Peyer's patch (tissue), 4 donors: Measurements from ENCODE around the gene GALNT2. TPM values are rescaled to one million over a fixed set of nuclear protein-coding genes. Genes with fewer than 3 reads are reported as not detected.

ENCODE experiments used
- DNase-seq, 3 donors: peaks; one replicate each; pipeline ENCODE4 v3.0.0-alpha.2; 2017 to 2019
- H3K27ac ChIP-seq, 4 donors: fragments of 200-600 bp; sonication (generic); one replicate each; pipeline ENCODE4 v1.5.1; 2016 to 2019
- H3K27me3 ChIP-seq, 2 donors: fragments of 200-600 bp; sonication (generic); one replicate each; pipeline ENCODE4 v1.5.1; 2019
- H3K36me3 ChIP-seq, 3 donors: fragments of 200-600 bp; sonication (generic); one replicate each; pipeline ENCODE4 v1.5.1; 2016 to 2019
- H3K4me1 ChIP-seq, 4 donors: fragments of 200-600 bp; sonication (generic); one replicate each; pipeline ENCODE4 v1.5.1; 2016 to 2019
- H3K4me3 ChIP-seq, 4 donors: fragments of 200-600 bp; sonication (generic); 1 replicate in 3 of 4; 2 replicates in 1 of 4; pipeline ENCODE4 v1.5.1; 2016 to 2019; ENCODE audit warnings: mild to moderate bottlenecking in 1 of 4
- H3K9me3 ChIP-seq, 4 donors: fragments of 200-600 bp; sonication (generic); one replicate each; pipeline ENCODE4 v1.5.1; 2016 to 2019; ENCODE audit warnings: mild to moderate bottlenecking in 1 of 4
- CTCF ChIP-seq, 6 experiments: fragments of 450-650 bp in 4 of 6; fragments of 200-600 bp in 2 of 6; sonication (generic) in 1 of 6; IDR thresholded peaks; one replicate each; pipeline ENCODE4 v1.5.1; 2017 to 2019; ENCODE audit warnings: antibody characterized with exemption in 6 of 6, mild to moderate bottlenecking in 3 of 6, moderate library complexity in 1 of 6
- POLR2A ChIP-seq, 2 donors: fragments of 450-650 bp; IDR thresholded peaks; one replicate each; pipeline ENCODE4 v1.5.1; 2017; ENCODE audit warnings: antibody characterized with exemption in 2 of 2, mild to moderate bottlenecking in 2 of 2, moderate library complexity in 2 of 2
- total RNA-seq, 4 donors: library from RNA; depleted of rRNA; stranded (reverse); fragments of >200 nt; gene quantifications; one replicate each; pipeline ENCODE4 v1.1.0, GENCODE V29; 2016

The GALNT2 gene
- total RNA-seq, 4 donors from 2014 or later = 36.3 to 52.5 (median 43.6) TPM

GRCh38 chr1:230156536-230156935 lies 89.5 kb downstream of the GALNT2 start:
- Histone ChIP-seq H3K27ac (no peak overlapping the region), H3K4me1 (peaks cover 0 to 26% (median 6%) of the 10 kb centered on the region in 4 donors), H3K36me3 (no peaks in the 10 kb centered on the region), H3K9me3 (no peaks in the 10 kb centered on the region), H3K4me3 (no peak overlapping the region), H3K27me3 (no peaks in the 10 kb centered on the region)
- DNase-seq = no peak
- TF ChIP-seq POLR2A (IDR thresholded peaks at IDR 0.05) (no peak), CTCF (IDR thresholded peaks at IDR 0.05) (no peak)

GRCh38 chr1:230157420-230158390 lies 90.7 kb downstream of the GALNT2 start:
- H3K27ac ChIP-seq = peak overlapping the region in 2 of 4 donors; percentile 15 to 77
- peaks cover 0 to 26% (median 6%) of the 10 kb centered on the region in 4 donors for H3K4me1 ChIP-seq
- H3K4me3 ChIP-seq = no peak overlapping the region
- TF ChIP-seq POLR2A (IDR thresholded peaks at IDR 0.05) (no peak), CTCF (IDR thresholded peaks at IDR 0.05) (no peak)
- H3K9me3 ChIP-seq = no peaks in the 10 kb centered on the region
- DNase-seq = peak in 2 of 3 donors; percentile 48 to 50
- no peaks in the 10 kb centered on the region for H3K27me3 ChIP-seq
- no peaks in the 10 kb centered on the region for H3K36me3 ChIP-seq

GRCh38 chr1:230158415-230159291 lies 91.6 kb downstream of the GALNT2 start:
- Histone ChIP-seq H3K27me3 (no peaks in the 10 kb centered on the region), H3K4me3 (no peak overlapping the region), H3K36me3 (no peaks in the 10 kb centered on the region), H3K27ac (peak overlapping the region in 2 of 4 donors; percentile 15 to 77), H3K9me3 (no peaks in the 10 kb centered on the region), H3K4me1 (peaks cover 0 to 26% (median 6%) of the 10 kb centered on the region in 4 donors)
- peak in 2 of 3 donors; percentile 61 to 83 for DNase-seq
- TF ChIP-seq CTCF (IDR thresholded peaks at IDR 0.05) (no peak), POLR2A (IDR thresholded peaks at IDR 0.05) (peak in 1 of 2 donors; percentile 23)

- TF ChIP-seq POLR2A (IDR thresholded peaks at IDR 0.05) (no peak), CTCF (IDR thresholded peaks at IDR 0.05) (no peak)
- H3K4me1 ChIP-seq = peaks cover 0 to 26% (median 6%) of the 10 kb centered on the region in 4 donors
- H3K9me3 ChIP-seq = no peaks in the 10 kb centered on the region
- no peak overlapping the region for H3K4me3 ChIP-seq
- H3K36me3 ChIP-seq = no peaks in the 10 kb centered on the region
- DNase-seq = peak in 2 of 3 donors; percentile 37
- H3K27ac ChIP-seq = peak overlapping the region in 1 of 4 donors; percentile 77
- H3K27me3 ChIP-seq = no peaks in the 10 kb centered on the region
Observed at GRCh38 chr1:230159580-230159979, 92.5 kb downstream of the GALNT2 start.

GRCh38 chr1:230160957-230161771 lies 94.1 kb downstream of the GALNT2 start:
- peak in 1 of 3 donors; percentile 71 for DNase-seq
- H3K4me3 ChIP-seq = no peak overlapping the region
- H3K27ac ChIP-seq = peak overlapping the region in 2 of 4 donors; percentile 4 to 82
- H3K27me3 ChIP-seq = no peaks in the 10 kb centered on the region
- H3K36me3 ChIP-seq = no peaks in the 10 kb centered on the region
- TF ChIP-seq CTCF (IDR thresholded peaks at IDR 0.05) (no peak), POLR2A (IDR thresholded peaks at IDR 0.05) (no peak)
- no peaks in the 10 kb centered on the region for H3K9me3 ChIP-seq
- peaks cover 0 to 26% (median 6%) of the 10 kb centered on the region in 4 donors for H3K4me1 ChIP-seq
